Endodermal cell (in vitro differentiated cells): ENCODE measurements around the gene UROS. TPM values are rescaled to one million over a fixed set of nuclear protein-coding genes. Genes with fewer than 3 reads are reported as not detected.
A peak's percentile ranks its signal among the peaks of the same experiment; 100 is the strongest.

ENCODE experiments used
- DNase-seq: peaks from one replicate; pipeline ENCODE4 v3.0.0-alpha.2; 2017
- H3K27ac ChIP-seq: 2 replicates; pipeline ENCODE4 v1.5.1; 2013; ENCODE audit warnings: mild to moderate bottlenecking, low read depth, low read length, moderate library complexity
- H3K27me3 ChIP-seq: 2 replicates; pipeline ENCODE4 v1.6.1; 2013; ENCODE audit warnings: mild to moderate bottlenecking, low read length, moderate library complexity; ENCODE audit not compliant: insufficient read depth, control insufficient read depth, poor library complexity, severe bottlenecking
- H3K36me3 ChIP-seq: 2 replicates; pipeline ENCODE4 v1.7.0; 2013; ENCODE audit warnings: mild to moderate bottlenecking, low read length, moderate library complexity; ENCODE audit not compliant: control insufficient read depth, insufficient read depth
- H3K4me1 ChIP-seq: one replicate; pipeline ENCODE4 v1.7.0; 2013; ENCODE audit warnings: low read length; ENCODE audit not compliant: control insufficient read depth, insufficient read depth
- H3K4me3 ChIP-seq: 2 replicates; pipeline ENCODE4 v1.5.1; 2013; ENCODE audit warnings: mild to moderate bottlenecking, low read length, moderate library complexity
- H3K9ac ChIP-seq: 2 replicates; pipeline ENCODE4 v1.6.1; 2013; ENCODE audit warnings: mild to moderate bottlenecking, low read length, moderate library complexity; ENCODE audit not compliant: poor library complexity, severe bottlenecking; ENCODE audit errors: extremely low read depth
- H3K9me3 ChIP-seq: 2 replicates; pipeline ENCODE4 v1.6.1; 2013; ENCODE audit warnings: mild to moderate bottlenecking, low read length, moderate library complexity; ENCODE audit not compliant: control insufficient read depth
- H3K27ac Mint-ChIP-seq: 2 replicates; pipeline ENCODE4 v1.8.0; 2020; ENCODE audit warnings: mixed read lengths
- H3K27me3 Mint-ChIP-seq: 2 replicates; pipeline ENCODE4 v1.8.0; 2021; ENCODE audit warnings: mild to moderate bottlenecking, mixed read lengths; ENCODE audit not compliant: insufficient read depth
- H3K36me3 Mint-ChIP-seq: 2 replicates; pipeline ENCODE4 v1.8.0; 2020; ENCODE audit warnings: low read depth, mixed read lengths
- H3K4me1 Mint-ChIP-seq: 2 replicates; pipeline ENCODE4 v1.8.0; 2020; ENCODE audit warnings: mixed read lengths
- H3K4me3 Mint-ChIP-seq: 2 replicates; pipeline ENCODE4 v1.8.0; 2020; ENCODE audit warnings: mild to moderate bottlenecking, moderate library complexity, mixed read lengths
- H3K9me3 Mint-ChIP-seq: 2 replicates; pipeline ENCODE4 v1.8.0; 2020; ENCODE audit warnings: mild to moderate bottlenecking, mixed read lengths
- WGBS, 2 experiments: methylation state at CpG; one replicate each; pipeline versions ENCODE4 v1.1.5 to v1.1.7; 2013; ENCODE audit warnings: missing lambda C conversion rate in 2 of 2, mixed read lengths in 1 of 2; ENCODE audit not compliant: insufficient coverage in 1 of 2, insufficient read length in 1 of 2; 5-methylcytosine and 5-hydroxymethylcytosine counted together
- total RNA-seq, 2 donors: library from RNA; stranded (reverse); fragmentation: NEBNext Ultra II Directional in 1 of 2; extraction: Animal tissue kit (Norgen Biotek cat#: 25700) in 1 of 2; gene quantifications; 2 replicates in 1 of 2; 3 replicates in 1 of 2; pipeline ENCODE4 v1.2.1, GENCODE V29; 2021
- TF ChIP-seq, protein P1 (sequence below): fragments of 200-600 bp; sonication (generic); conservative IDR thresholded peaks from 2 replicates; pipeline ENCODE4 v1.5.0; 2021; ENCODE audit warnings: antibody characterized with exemption, mild to moderate bottlenecking

Gene UROS
- total RNA-seq, 2 donors from 2014 or later = 49.2 to 69.4 TPM

DNA sequence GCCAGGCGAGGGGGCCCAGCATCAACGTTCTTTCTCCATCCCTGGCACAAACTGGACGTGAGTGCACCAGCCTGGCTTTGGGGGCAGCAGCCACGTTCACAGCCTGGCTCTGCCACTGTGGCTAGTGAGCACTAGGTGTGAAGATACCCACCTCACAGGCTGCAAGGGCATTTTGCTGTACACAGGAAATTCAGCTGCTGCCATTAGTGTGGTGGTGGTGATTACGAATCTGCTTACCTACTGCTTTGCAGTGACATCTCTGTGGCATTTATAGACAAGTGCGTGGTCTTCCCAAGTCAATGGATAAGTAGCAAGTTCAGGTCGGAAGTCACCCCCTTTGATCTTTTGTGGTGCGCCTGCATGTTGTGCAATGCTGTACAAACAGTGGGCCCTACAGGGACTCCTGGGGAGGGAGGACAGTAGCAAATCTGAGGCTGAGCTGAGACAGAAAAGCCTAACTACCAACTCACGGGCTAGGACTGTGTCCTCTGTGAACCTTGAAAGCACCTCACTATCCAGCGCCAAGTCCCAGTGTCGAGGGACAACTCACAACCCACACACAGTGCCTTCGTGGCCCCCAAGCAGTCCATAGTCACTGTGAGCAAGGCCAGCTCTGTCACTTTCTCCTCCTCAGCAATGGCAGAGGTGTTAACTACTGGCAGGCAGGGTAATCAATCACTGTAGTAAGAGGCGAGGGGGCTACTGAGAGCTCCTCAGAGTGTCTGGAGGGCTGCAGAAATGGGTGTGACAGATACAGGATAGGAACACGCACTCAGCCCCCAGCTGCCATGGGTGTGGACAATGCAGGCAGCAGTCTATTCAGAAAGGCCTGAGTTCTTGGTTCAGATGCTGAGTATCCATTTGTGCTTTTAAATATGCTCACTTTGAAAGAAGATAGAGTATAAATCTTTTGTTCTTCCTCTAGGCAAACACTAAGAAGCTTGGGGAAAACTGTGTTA is 30.4 kb downstream of the UROS start:
- Mint-ChIP-seq H3K27ac (no peak overlapping the region), H3K4me1 (peaks cover 9% of the 10 kb centered on the region), H3K36me3 (peaks cover 35% of the 10 kb centered on the region), H3K27me3 (no peaks in the 10 kb centered on the region), H3K9me3 (no peaks in the 10 kb centered on the region), H3K4me3 (no peak overlapping the region)
- WGBS, 2 experiments = 92 to 93% methylated on average over 10 to 14 of the region's 14 CpGs
- DNase-seq = no peak
- Histone ChIP-seq H3K36me3 (peaks cover 34% of the 10 kb centered on the region), H3K9ac (no peak overlapping the region), H3K27me3 (no peaks in the 10 kb centered on the region), H3K27ac (no peak overlapping the region), H3K9me3 (no peaks in the 10 kb centered on the region), H3K4me3 (no peak overlapping the region), H3K4me1 (no peaks in the 10 kb centered on the region)
- TF ChIP-seq, protein P1, sequence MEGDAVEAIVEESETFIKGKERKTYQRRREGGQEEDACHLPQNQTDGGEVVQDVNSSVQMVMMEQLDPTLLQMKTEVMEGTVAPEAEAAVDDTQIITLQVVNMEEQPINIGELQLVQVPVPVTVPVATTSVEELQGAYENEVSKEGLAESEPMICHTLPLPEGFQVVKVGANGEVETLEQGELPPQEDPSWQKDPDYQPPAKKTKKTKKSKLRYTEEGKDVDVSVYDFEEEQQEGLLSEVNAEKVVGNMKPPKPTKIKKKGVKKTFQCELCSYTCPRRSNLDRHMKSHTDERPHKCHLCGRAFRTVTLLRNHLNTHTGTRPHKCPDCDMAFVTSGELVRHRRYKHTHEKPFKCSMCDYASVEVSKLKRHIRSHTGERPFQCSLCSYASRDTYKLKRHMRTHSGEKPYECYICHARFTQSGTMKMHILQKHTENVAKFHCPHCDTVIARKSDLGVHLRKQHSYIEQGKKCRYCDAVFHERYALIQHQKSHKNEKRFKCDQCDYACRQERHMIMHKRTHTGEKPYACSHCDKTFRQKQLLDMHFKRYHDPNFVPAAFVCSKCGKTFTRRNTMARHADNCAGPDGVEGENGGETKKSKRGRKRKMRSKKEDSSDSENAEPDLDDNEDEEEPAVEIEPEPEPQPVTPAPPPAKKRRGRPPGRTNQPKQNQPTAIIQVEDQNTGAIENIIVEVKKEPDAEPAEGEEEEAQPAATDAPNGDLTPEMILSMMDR = no peak

DNA sequence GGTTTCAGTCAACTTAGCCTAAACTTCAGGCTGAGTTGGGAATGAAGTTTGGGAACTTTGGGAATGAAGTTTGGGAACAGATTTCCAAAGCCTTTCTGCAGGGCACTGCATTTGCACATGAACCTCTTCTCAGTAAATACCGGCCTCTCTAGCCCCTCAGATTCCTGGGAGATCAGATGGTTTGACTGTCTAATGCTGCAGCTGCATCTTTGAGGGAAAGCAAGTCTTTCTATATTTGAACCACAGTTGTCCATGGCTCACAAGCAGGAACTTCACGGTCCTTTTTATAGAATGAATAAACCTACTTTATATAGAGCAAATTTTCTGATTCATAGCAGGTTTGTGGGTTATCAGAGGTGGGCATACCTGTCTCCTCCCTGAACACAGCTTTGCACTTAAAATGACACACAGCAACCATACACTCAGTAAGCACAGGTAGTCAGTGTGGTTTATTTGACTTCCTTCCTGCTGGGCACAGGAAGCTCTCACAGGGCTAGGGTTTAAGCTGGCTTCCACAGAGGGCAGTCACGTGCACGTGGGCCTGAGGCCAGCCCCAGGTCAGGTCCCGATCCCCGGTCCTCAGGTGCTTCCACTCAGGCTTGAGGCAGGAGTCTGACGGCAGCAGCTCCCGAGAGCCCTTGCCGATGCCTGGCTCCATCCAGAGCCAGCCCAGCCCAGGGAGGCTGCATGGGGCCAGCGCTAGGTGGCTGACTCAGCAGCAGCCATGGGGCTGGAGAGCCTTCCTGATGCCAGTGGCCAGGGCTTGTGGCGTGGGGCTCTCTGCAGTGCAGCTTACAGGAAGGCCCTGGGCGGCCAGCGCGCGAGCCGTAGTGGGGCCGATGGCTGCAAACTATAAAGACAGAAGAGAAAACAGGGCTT is 34.7 kb downstream of the UROS start:
- no peak overlapping the region for H3K9ac ChIP-seq
- H3K27ac Mint-ChIP-seq = peak overlapping the region; percentile 58
- WGBS, 2 experiments = 88 to 98% methylated on average over 14 to 16 of the region's 17 CpGs

DNA sequence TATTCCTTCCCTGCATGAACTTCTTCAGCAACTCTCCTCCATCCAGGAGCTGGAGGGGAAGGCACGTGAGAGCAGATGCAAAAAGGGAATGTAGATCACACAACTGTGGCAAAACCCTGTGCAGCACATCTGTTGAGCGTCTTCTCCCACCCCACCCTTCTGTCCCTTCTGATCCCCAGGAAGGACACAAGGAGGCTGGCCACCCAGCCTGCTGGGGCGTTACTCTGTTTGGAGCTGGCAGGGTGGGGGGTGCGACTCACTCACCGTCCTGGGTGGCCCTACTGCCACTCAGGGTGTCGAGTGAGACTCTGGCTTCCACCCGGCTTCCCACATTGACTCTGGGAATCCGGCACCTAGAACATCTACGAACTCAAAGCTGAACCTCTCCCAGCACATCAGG is 37.3 kb downstream of the UROS start:
- Mint-ChIP-seq H3K9me3 (no peaks in the 10 kb centered on the region), H3K4me1 (peaks cover 12% of the 10 kb centered on the region), H3K27me3 (no peaks in the 10 kb centered on the region), H3K4me3 (no peak overlapping the region), H3K36me3 (no peaks in the 10 kb centered on the region), H3K27ac (no peak overlapping the region)
- H3K9ac ChIP-seq = no peak overlapping the region
- no peaks in the 10 kb centered on the region for H3K27me3 ChIP-seq
- WGBS, 2 experiments = 75% methylated on average over 4 to 9 of the region's 9 CpGs
- DNase-seq = no peak
- H3K4me3 ChIP-seq = no peak overlapping the region
- H3K4me1 ChIP-seq = no peaks in the 10 kb centered on the region
- TF ChIP-seq, protein P1 = no peak
- H3K27ac ChIP-seq = no peak overlapping the region
- H3K36me3 ChIP-seq = peaks cover 4% of the 10 kb centered on the region
- no peaks in the 10 kb centered on the region for H3K9me3 ChIP-seq

More for the DNA sequence above, 34.7 kb downstream of the UROS start:
- no peaks in the 10 kb centered on the region for H3K9me3 Mint-ChIP-seq
- DNase-seq = peak; percentile 68
- H3K4me3 Mint-ChIP-seq = no peak overlapping the region
- no peaks in the 10 kb centered on the region for H3K4me1 ChIP-seq
- H3K27me3 Mint-ChIP-seq = no peaks in the 10 kb centered on the region
- peaks cover 16% of the 10 kb centered on the region for H3K36me3 Mint-ChIP-seq
- H3K36me3 ChIP-seq = peaks cover 19% of the 10 kb centered on the region
- no peak overlapping the region for H3K27ac ChIP-seq
- peaks cover 12% of the 10 kb centered on the region for H3K4me1 Mint-ChIP-seq
- H3K4me3 ChIP-seq = no peak overlapping the region
- H3K27me3 ChIP-seq = no peaks in the 10 kb centered on the region
- TF ChIP-seq, protein P1 = no peak
- H3K9me3 ChIP-seq = no peaks in the 10 kb centered on the region
